HG03442 (cell line): ENCODE measurements around the gene IBTK.
"Not testable (repeated sequence)": the region's sequence is repeated elsewhere in the genome, so short reads cannot be mapped to it uniquely, and the experiment has no call there.

Experiments used
- ATAC-seq: cut with Tn5 transposase; IDR thresholded peaks from one replicate; pipeline ENCODE4 v1.9.1; 2021; ENCODE audit warnings: mild to moderate bottlenecking, moderate library complexity; ENCODE audit not compliant: unreplicated experiment

Gene IBTK, protein sequence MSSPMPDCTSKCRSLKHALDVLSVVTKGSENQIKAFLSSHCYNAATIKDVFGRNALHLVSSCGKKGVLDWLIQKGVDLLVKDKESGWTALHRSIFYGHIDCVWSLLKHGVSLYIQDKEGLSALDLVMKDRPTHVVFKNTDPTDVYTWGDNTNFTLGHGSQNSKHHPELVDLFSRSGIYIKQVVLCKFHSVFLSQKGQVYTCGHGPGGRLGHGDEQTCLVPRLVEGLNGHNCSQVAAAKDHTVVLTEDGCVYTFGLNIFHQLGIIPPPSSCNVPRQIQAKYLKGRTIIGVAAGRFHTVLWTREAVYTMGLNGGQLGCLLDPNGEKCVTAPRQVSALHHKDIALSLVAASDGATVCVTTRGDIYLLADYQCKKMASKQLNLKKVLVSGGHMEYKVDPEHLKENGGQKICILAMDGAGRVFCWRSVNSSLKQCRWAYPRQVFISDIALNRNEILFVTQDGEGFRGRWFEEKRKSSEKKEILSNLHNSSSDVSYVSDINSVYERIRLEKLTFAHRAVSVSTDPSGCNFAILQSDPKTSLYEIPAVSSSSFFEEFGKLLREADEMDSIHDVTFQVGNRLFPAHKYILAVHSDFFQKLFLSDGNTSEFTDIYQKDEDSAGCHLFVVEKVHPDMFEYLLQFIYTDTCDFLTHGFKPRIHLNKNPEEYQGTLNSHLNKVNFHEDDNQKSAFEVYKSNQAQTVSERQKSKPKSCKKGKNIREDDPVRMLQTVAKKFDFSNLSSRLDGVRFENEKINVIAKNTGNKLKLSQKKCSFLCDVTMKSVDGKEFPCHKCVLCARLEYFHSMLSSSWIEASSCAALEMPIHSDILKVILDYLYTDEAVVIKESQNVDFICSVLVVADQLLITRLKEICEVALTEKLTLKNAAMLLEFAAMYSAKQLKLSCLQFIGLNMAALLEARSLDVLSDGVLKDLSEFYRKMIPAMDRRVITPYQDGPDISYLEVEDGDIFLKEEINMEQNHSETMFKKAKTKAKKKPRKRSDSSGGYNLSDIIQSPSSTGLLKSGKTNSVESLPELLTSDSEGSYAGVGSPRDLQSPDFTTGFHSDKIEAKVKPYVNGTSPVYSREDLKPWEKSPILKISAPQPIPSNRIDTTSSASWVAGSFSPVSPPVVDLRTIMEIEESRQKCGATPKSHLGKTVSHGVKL (N-terminal part only)

GRCh38 chr6:82247505-82248272, at the start of gene IBTK:
TSS of gene IBTK (minus strand) at chr6:82247744. CDS start at chr6:82240486, 7,258 bp downstream.
- peak; percentile 89 for ATAC-seq

- ATAC-seq: no peak
Observed at GRCh38 chr6:82283771-82284410, 36.3 kb upstream of the IBTK start.

GRCh38 chr6:82281550-82281949, 34.0 kb upstream of the IBTK start:
- not testable (repeated sequence) for ATAC-seq

- ATAC-seq: no peak
Observed at GRCh38 chr6:82277686-82278085, 30.1 kb upstream of the IBTK start.

DNA sequence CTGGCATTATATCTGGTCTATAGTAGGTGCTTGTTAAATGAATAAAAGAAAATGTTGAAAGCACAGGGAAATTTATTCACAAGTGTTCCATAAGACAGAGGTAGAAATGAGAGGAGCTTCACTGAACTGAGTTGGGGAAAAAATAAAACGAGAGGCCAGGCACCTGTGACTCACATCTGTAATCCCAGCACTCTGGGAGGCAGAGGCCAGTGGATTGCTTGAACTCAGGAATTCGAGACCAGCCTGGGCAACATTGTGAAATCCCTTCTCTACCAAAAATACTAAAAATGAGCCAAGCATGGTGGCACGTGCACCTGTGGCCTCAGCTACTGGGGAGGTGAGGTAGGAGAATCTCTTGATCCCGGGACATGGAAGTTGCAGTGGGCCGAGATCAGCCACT, 28.1 kb upstream of the IBTK start:
- no peak for ATAC-seq

- no peak for ATAC-seq
Observed at GRCh38 chr6:82273295-82273694, 25.8 kb upstream of the IBTK start.

GRCh38 chr6:82270881-82271635, 23.5 kb upstream of the IBTK start:
- ATAC-seq: peak; percentile 60

DNA sequence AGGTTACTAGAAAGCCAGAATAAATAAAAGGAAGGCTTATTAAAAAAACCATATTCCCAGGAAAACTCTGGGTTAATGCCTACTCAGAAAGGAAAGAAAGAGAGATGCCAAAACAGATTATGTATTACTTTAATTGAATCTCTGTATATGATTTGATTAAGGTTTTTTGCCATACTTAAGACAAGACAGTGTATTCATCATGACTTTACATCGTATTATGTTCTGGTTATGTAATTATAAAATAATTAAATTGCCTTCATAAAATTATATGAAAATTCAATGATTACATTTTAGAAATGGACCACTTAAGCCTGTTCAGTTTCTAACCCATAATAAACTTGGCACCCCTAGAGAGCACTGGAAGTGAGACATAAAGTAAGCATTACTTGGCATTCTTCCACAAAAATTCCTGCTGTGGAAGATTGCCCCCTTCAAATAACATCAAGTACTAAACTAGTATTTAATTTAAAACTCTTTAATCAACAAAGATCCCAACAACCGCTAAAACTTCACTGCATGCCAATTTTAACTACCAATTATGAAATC, 20.8 kb upstream of the IBTK start:
- no peak for ATAC-seq

- no peak for ATAC-seq
Observed at GRCh38 chr6:82264824-82265223, 17.3 kb upstream of the IBTK start.

- no peak for ATAC-seq
Observed at GRCh38 chr6:82264321-82264720, 16.8 kb upstream of the IBTK start.

DNA sequence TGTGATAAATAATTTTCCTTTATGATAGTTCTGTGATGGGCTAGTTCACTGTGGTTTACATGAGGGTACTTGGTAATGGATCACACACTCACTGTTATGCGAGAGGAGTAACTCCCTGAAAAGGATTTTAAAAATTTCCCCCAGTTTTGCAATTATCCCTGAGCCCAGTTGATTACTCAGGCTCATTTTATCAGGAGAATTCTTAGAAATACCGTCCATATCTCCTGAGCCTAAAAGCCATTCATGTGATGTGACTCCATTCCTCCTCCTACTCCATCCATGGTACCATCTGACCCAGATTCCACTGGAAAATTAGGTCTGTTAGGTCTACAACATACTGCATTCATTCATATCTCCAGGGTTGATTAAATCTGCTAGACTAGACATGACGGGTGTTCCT, 16.4 kb upstream of the IBTK start:
- no peak for ATAC-seq

GRCh38 chr6:82260997-82261732, 13.6 kb upstream of the IBTK start:
- ATAC-seq: no peak

- ATAC-seq: no peak
Observed at GRCh38 chr6:82259389-82259788, 11.8 kb upstream of the IBTK start.

DNA sequence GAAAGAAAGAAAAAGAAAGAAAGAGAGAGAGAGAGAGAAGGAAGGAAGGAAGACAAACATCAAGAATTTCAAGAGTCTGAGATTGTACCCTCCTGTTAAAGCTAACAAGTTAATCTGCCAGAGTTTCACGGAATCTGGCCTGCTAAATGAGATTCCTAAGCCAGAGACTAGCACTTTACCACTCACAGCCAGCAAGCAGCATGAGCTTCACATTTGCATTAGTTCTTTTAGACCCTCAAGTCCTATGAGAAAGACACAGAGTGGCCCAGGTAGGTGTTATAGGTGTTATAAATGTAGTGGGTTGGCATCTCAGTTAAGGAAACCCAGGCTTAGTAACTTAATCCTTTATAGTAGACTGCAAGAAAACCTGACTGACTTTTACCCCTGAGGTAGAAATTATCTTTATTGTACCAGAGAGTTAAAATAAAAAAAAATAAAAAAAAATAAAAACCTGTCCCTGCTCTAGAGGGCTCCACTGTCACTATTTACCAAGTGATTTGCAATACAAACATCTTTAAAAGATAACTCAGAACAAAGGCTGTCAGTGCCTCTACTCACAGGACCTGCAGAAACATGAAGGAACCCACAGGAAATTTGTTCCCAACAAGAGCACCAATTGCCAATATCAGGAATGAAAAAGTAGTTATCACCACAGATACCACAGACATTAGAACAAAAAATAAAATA, 9.7 kb upstream of the IBTK start:
- ATAC-seq: no peak

DNA sequence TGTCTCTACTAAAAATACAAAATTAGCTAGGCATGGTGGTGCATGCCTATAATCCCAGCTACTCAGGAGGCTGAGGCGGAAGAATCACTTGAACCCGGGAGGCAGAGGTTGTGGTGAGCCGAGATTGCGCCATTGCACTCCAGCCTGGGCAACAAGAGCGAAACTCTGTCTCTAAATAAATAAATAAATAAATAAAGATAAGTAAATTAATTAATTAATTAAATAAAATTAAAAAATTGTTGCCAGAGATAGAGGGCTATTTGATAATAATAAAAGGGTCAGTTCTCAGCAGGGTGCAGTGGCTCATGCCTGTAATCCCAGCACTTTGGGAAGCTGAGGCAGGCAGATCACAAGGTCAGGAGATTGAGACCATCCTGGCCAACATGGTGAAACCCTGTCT, 7.2 kb upstream of the IBTK start:
- not testable (repeated sequence) for ATAC-seq

GRCh38 chr6:82251942-82252341, 4.4 kb upstream of the IBTK start:
- no peak for ATAC-seq

DNA sequence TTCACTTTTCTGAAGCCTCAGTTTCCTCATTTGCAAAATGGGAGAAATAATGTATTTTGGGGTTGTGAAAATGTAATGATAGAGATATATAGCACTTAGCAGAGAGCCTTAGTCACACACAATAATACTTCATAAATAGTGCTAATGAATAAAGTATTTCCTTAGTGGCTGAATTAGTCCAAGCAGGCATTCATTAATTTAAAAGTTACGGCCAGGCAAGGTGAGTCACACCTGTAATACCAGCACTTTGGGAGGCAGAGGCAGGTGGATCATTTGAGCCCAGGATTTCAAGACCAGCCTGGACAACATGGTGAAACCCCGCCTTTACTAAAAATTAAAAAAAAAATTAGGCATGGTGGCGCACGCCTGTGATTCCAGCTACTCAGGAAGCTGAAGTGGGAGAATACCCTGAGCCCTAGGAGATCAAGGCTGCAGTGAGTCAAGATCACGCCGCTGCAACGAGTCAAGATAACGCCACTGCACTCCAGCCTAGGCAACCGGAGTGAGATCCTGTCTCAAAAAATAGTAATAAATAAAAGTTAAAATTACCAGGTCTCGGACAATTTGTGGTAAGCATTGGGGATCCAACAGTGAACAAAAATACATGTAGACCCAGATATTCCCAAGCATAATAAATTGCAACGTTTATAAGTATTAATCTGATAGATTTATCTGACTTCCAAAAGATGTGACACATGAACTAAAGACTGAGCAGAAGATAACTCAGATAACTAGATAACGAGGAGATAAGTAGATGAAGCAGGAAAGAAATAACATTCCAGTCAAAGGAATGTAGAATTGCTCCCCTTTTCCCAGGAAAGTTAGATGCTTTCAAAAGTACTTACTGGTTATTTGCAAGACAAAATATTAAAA, 2.1 kb upstream of the IBTK start:
- ATAC-seq: no peak
